ENCODE data around the gene CORO6.

GRCh38 chr17:29629839-29630238 is 7.1 kb upstream of the CORO6 start:
- TF ChIP-seq CTCF (IDR thresholded peaks at IDR 0.05) (no peak), POLR2A (IDR thresholded peaks at IDR 0.05) (no peak), POLR2AphosphoS5 (IDR thresholded peaks at IDR 0.05) (no peak)

Data from breast epithelium (tissue), 3 donors.